Liver (tissue), 9 donors: ENCODE data around the gene MICU1. TPM values are rescaled to one million over a fixed set of nuclear protein-coding genes. Genes with fewer than 3 reads are reported as not detected.

Experiments
- DNase-seq: peaks from one replicate; pipeline ENCODE4 v3.0.0-alpha.2; 2017; ENCODE audit warnings: low spot score
- H3K27ac ChIP-seq, 2 donors: one replicate each; pipeline ENCODE4 v1.7.0; 2013; ENCODE audit warnings: inconsistent platforms in 2 of 2, low read length in 2 of 2, control low read depth in 1 of 2, low read depth in 1 of 2, mild to moderate bottlenecking in 1 of 2
- H3K27me3 ChIP-seq, 4 donors: one replicate each; pipeline versions ENCODE4 v1.6.1 to v1.7.0; 2013; ENCODE audit warnings: low read length in 3 of 4, inconsistent platforms in 1 of 4, mild to moderate bottlenecking in 1 of 4, moderate library complexity in 1 of 4; ENCODE audit not compliant: control insufficient read depth in 4 of 4, insufficient read depth in 4 of 4
- H3K36me3 ChIP-seq, 4 donors: one replicate each; pipeline versions ENCODE4 v1.6.1 to v1.7.0; 2013; ENCODE audit warnings: low read length in 3 of 4, mild to moderate bottlenecking in 3 of 4, low read depth in 1 of 4, moderate library complexity in 1 of 4; ENCODE audit not compliant: control insufficient read depth in 4 of 4, insufficient read depth in 3 of 4
- H3K4me1 ChIP-seq, 4 donors: one replicate each; pipeline versions ENCODE4 v1.6.1 to v1.7.0; 2013; ENCODE audit warnings: low read length in 3 of 4, mild to moderate bottlenecking in 3 of 4, moderate library complexity in 1 of 4; ENCODE audit not compliant: control insufficient read depth in 4 of 4, insufficient read depth in 4 of 4
- H3K4me3 ChIP-seq, 3 donors: one replicate each; pipeline versions ENCODE4 v1.6.1 to v1.7.0; 2013; ENCODE audit warnings: low read length in 3 of 3, control low read depth in 1 of 3, low read depth in 1 of 3, mild to moderate bottlenecking in 1 of 3
- H3K9ac ChIP-seq, 2 donors: one replicate each; pipeline ENCODE4 v1.7.0; 2013; ENCODE audit warnings: low read length in 2 of 2, mild to moderate bottlenecking in 2 of 2, moderate library complexity in 2 of 2, control low read depth in 1 of 2, low read depth in 1 of 2
- H3K9me3 ChIP-seq, 4 donors: one replicate each; pipeline versions ENCODE4 v1.6.1 to v1.7.0; 2013; ENCODE audit warnings: low read length in 3 of 4; ENCODE audit not compliant: control insufficient read depth in 4 of 4
- ATF3 ChIP-seq: IDR thresholded peaks from 2 replicates; pipeline ENCODE4 v1.6.1; 2016; ENCODE audit warnings: antibody characterized with exemption
- EGR1 ChIP-seq, 2 donors: IDR thresholded peaks; 2 replicates each; pipeline ENCODE4 v1.6.1; 2016 to 2018; ENCODE audit warnings: antibody characterized with exemption in 2 of 2, low read depth in 2 of 2
- FOXA1 ChIP-seq: IDR thresholded peaks from 2 replicates; pipeline ENCODE4 v1.6.1; 2016; ENCODE audit warnings: antibody characterized with exemption
- FOXA2 ChIP-seq: IDR thresholded peaks from 2 replicates; pipeline ENCODE4 v1.6.1; 2016; ENCODE audit warnings: antibody characterized with exemption
- HNF4A ChIP-seq, 2 donors: conservative IDR thresholded peaks; 2 replicates each; pipeline ENCODE4 v1.6.1; 2016; ENCODE audit warnings: antibody characterized with exemption in 2 of 2, mild to moderate bottlenecking in 2 of 2
- HNF4G ChIP-seq: IDR thresholded peaks from 2 replicates; pipeline ENCODE4 v1.6.1; 2016; ENCODE audit warnings: antibody characterized with exemption
- JUND ChIP-seq, 2 donors: IDR thresholded peaks; 2 replicates each; pipeline ENCODE4 v1.6.1; 2016; ENCODE audit warnings: antibody characterized with exemption in 2 of 2
- MAX ChIP-seq: IDR thresholded peaks from 2 replicates; pipeline ENCODE4 v1.6.1; 2016; ENCODE audit warnings: antibody characterized with exemption
- NR2F2 ChIP-seq: IDR thresholded peaks from 2 replicates; pipeline ENCODE4 v1.6.1; 2016; ENCODE audit warnings: antibody characterized with exemption
- RAD21 ChIP-seq, 2 donors: IDR thresholded peaks; 2 replicates each; pipeline ENCODE4 v1.6.1; 2016; ENCODE audit warnings: antibody characterized with exemption in 2 of 2, mild to moderate bottlenecking in 2 of 2
- REST ChIP-seq: IDR thresholded peaks from 2 replicates; pipeline ENCODE4 v1.6.1; 2016; ENCODE audit warnings: antibody characterized with exemption, mild to moderate bottlenecking
- RXRA ChIP-seq, 2 donors: IDR thresholded peaks; 2 replicates each; pipeline ENCODE4 v1.6.1; 2017 to 2018; ENCODE audit warnings: antibody characterized with exemption in 2 of 2, mild to moderate bottlenecking in 1 of 2
- SP1 ChIP-seq: IDR thresholded peaks from 2 replicates; pipeline ENCODE4 v1.6.1; 2018; ENCODE audit warnings: antibody characterized with exemption, mild to moderate bottlenecking
- TAF1 ChIP-seq: conservative IDR thresholded peaks from 2 replicates; pipeline ENCODE4 v1.6.1; 2016; ENCODE audit warnings: antibody characterized with exemption, mild to moderate bottlenecking
- YY1 ChIP-seq: IDR thresholded peaks from 2 replicates; pipeline ENCODE4 v1.6.1; 2016; ENCODE audit warnings: antibody characterized with exemption, mild to moderate bottlenecking
- WGBS: extraction: QIAGEN DNeasy Blood & Tissue Kit; methylation state at CpG from one replicate; pipeline ENCODE4 v1.1.7; 2013; 5-methylcytosine and 5-hydroxymethylcytosine counted together
- polyA plus RNA-seq, 2 donors: library from polyadenylated mRNA; stranded (reverse) in 1 of 2; unstranded in 1 of 2; fragments of 200-250 nt in 1 of 2; fragments of >200 nt in 1 of 2; fragmentation: Nextera tagmentation in 1 of 2; extraction: Ambion mirVana in 1 of 2; gene quantifications; one replicate each; pipeline versions ENCODE4 v1.2.1 to v1.2.3, GENCODE V29; 2013 to 2015
- total RNA-seq, 2 donors: library from RNA; depleted of rRNA; stranded (reverse); fragments of >200 nt; gene quantifications; one replicate each; pipeline ENCODE4 v1.2.3, GENCODE V29; 2014
- TF ChIP-seq, protein P1 (sequence below): IDR thresholded peaks from 2 replicates; pipeline ENCODE4 v1.6.1; 2016; ENCODE audit warnings: antibody characterized with exemption
- TF ChIP-seq, protein P2 (sequence below): fragments of 150-350 bp; IDR thresholded peaks from 2 replicates; pipeline ENCODE4 v1.5.1; 2017; ENCODE audit warnings: improper control_type of control experiment, low read depth, low read length; ENCODE audit not compliant: missing input control
- donor health status: healthy.
- donor health status: healthy.
- donor health status: healthy.
- donor health status: healthy.
- donor health status: healthy.

MICU1 gene
- total and polyA plus RNA-seq, 4 donors, result 26.4 to 47.4 (median 32.1) TPM

DNA sequence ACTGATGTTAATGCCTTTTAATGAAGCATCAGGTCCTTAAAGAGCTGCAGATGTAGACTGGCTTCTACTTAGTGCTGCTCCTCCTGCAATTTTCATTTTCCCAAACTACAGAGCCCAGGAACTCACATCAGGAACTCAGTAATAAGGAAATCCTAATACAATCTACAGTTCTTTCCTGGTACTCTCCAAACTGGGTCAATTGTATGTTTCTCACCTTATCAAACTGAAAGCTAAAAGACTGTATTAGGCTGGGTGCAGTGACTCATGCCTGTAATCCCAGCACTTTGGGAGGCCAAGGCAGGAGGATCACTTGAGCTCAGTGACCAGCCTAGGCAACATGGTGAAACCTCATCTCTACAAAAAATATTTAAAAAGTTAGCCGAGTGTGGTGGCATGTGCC, 216.7 kb downstream of the MICU1 start (continued):
- no peak for TF ChIP-seq MAX
- no peak for TF ChIP-seq ATF3
- TF ChIP-seq HNF4G, result no peak
- TF ChIP-seq FOXA1, result no peak
- no peak for TF ChIP-seq NR2F2
- no peak for TF ChIP-seq JUND (IDR thresholded peaks at IDR 0.05)

GRCh38 chr10:72407927-72408600, 217.8 kb downstream of the MICU1 start:
- Histone ChIP-seq H3K27ac (no peak overlapping the region), H3K9ac (no peak overlapping the region), H3K27me3 (no peaks in the 10 kb centered on the region), H3K36me3 (peaks cover 0 to 18% (median 12%) of the 10 kb centered on the region in 4 donors), H3K4me3 (no peak overlapping the region), H3K9me3 (no peaks in the 10 kb centered on the region), H3K4me1 (peaks cover 0 to 6% (median 2%) of the 10 kb centered on the region in 4 donors)
- TF ChIP-seq, protein P1, sequence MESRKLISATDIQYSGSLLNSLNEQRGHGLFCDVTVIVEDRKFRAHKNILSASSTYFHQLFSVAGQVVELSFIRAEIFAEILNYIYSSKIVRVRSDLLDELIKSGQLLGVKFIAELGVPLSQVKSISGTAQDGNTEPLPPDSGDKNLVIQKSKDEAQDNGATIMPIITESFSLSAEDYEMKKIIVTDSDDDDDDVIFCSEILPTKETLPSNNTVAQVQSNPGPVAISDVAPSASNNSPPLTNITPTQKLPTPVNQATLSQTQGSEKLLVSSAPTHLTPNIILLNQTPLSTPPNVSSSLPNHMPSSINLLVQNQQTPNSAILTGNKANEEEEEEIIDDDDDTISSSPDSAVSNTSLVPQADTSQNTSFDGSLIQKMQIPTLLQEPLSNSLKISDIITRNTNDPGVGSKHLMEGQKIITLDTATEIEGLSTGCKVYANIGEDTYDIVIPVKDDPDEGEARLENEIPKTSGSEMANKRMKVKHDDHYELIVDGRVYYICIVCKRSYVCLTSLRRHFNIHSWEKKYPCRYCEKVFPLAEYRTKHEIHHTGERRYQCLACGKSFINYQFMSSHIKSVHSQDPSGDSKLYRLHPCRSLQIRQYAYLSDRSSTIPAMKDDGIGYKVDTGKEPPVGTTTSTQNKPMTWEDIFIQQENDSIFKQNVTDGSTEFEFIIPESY, result no peak
- TF ChIP-seq RXRA (IDR thresholded peaks at IDR 0.05), result peak; percentile 12 to 17
- TF ChIP-seq TAF1, result no peak
- TF ChIP-seq JUND (IDR thresholded peaks at IDR 0.05), result peak in 1 of 2 donors; percentile 30
- no peak for TF ChIP-seq FOXA1
- 80% methylated on average over 7 of the region's 7 CpGs for WGBS
- no peak for DNase-seq

- 90% methylated on average over 3 of the region's 3 CpGs for WGBS
- TF ChIP-seq REST, result no peak
- TF ChIP-seq, protein P2, sequence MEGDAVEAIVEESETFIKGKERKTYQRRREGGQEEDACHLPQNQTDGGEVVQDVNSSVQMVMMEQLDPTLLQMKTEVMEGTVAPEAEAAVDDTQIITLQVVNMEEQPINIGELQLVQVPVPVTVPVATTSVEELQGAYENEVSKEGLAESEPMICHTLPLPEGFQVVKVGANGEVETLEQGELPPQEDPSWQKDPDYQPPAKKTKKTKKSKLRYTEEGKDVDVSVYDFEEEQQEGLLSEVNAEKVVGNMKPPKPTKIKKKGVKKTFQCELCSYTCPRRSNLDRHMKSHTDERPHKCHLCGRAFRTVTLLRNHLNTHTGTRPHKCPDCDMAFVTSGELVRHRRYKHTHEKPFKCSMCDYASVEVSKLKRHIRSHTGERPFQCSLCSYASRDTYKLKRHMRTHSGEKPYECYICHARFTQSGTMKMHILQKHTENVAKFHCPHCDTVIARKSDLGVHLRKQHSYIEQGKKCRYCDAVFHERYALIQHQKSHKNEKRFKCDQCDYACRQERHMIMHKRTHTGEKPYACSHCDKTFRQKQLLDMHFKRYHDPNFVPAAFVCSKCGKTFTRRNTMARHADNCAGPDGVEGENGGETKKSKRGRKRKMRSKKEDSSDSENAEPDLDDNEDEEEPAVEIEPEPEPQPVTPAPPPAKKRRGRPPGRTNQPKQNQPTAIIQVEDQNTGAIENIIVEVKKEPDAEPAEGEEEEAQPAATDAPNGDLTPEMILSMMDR, result no peak
- no peak for TF ChIP-seq ATF3
- no peak for TF ChIP-seq HNF4A (conservative IDR thresholded peaks at IDR 0.05)
- no peak for TF ChIP-seq MAX
- no peak for TF ChIP-seq SP1
- TF ChIP-seq YY1, result no peak
- TF ChIP-seq EGR1 (IDR thresholded peaks at IDR 0.05; ENCODE audit: low read depth in 2 of 2), result no peak
- TF ChIP-seq NR2F2, result no peak
- no peak for TF ChIP-seq RXRA (IDR thresholded peaks at IDR 0.05)
- no peak for TF ChIP-seq RAD21 (IDR thresholded peaks at IDR 0.05)
- TF ChIP-seq, protein P1, result no peak
- TF ChIP-seq FOXA2, result no peak
- TF ChIP-seq HNF4G, result no peak
- no peak for TF ChIP-seq JUND (IDR thresholded peaks at IDR 0.05)
- peaks cover 0 to 6% (median 2%) of the 10 kb centered on the region in 4 donors for H3K4me1 ChIP-seq
- H3K27ac ChIP-seq, result no peak overlapping the region
- no peak for DNase-seq
- no peak overlapping the region for H3K9ac ChIP-seq
- peaks cover 0 to 21% (median 14%) of the 10 kb centered on the region in 4 donors for H3K36me3 ChIP-seq
- no peak overlapping the region for H3K4me3 ChIP-seq
- H3K27me3 ChIP-seq, result no peaks in the 10 kb centered on the region
- H3K9me3 ChIP-seq, result no peaks in the 10 kb centered on the region
These were observed 218.4 kb downstream of the MICU1 start for GRCh38 chr10:72407471-72407870.
